ENCODE data around the gene AMN.

- TF ChIP-seq EP300 (IDR thresholded peaks at IDR 0.05; ENCODE audit: low read length) (no peak), TCF15 (CRISPR knock-in tag; IDR thresholded peaks at IDR 0.05) (no peak), EZH2 (IDR thresholded peaks at IDR 0.05; ENCODE audit: borderline replicate concordance, low read depth, low read length) (no peak), PTBP1 (IDR thresholded peaks at IDR 0.05; ENCODE audit: low read depth, low read length) (no peak), CTCF (IDR thresholded peaks at IDR 0.05 in 2 of 3, conservative IDR thresholded peaks at IDR 0.05 in 1 of 3; ENCODE audit: insufficient read depth in 2 of 3, low read depth in 1 of 3, low read length in 3 of 3) (no peak), SIN3A (IDR thresholded peaks at IDR 0.05; ENCODE audit: borderline replicate concordance in 2 of 2, control insufficient read depth in 1 of 2, low read depth in 2 of 2, low read length in 2 of 2) (no peak), ZNF277 (CRISPR knock-in tag; IDR thresholded peaks at IDR 0.05; ENCODE audit: borderline replicate concordance) (no peak), PCBP1 (IDR thresholded peaks at IDR 0.05; ENCODE audit: low read depth, low read length, poor library complexity, severe bottlenecking) (no peak), PATZ1 (CRISPR knock-in tag; IDR thresholded peaks at IDR 0.05; ENCODE audit: borderline replicate concordance) (no peak), MYC (IDR thresholded peaks at IDR 0.05; ENCODE audit: low read depth, low read length) (no peak), MYC (CRISPR knock-in tag; IDR thresholded peaks at IDR 0.05; ENCODE audit: borderline replicate concordance, low read depth) (no peak), WHSC1 (IDR thresholded peaks at IDR 0.05; ENCODE audit: low read length) (no peak), HCFC1 (IDR thresholded peaks at IDR 0.05; ENCODE audit: low read depth, low read length) (no peak), SRF (CRISPR knock-in tag; IDR thresholded peaks at IDR 0.05) (no peak)
Observed at GRCh38 chr14:102938191-102938590, 15.7 kb downstream of the AMN start.
